Measurements from ENCODE around the gene PRR5.
"Not testable (repeated sequence)": the region's sequence is repeated elsewhere in the genome, so short reads cannot be mapped to it uniquely, and the experiment has no call there.

Gene PRR5

GRCh38 chr22:44701824-44702478 is at the start of gene PRR5:
TSS of gene PRR5 (plus strand) at chr22:44702204. CDS start at chr22:44702475, 271 bp downstream.
- peak; percentile 63 for DNase-seq

GRCh38 chr22:44652866-44653265 is 49.1 kb upstream of the PRR5 start:
- not testable (repeated sequence) for DNase-seq

- no peak for DNase-seq
Measured at GRCh38 chr22:44658311-44658953, 43.6 kb upstream of the PRR5 start.

- DNase-seq: no peak
Measured at GRCh38 chr22:44659140-44659539, 42.9 kb upstream of the PRR5 start.

GRCh38 chr22:44660051-44660830 is 41.8 kb upstream of the PRR5 start:
- DNase-seq: no peak

- DNase-seq: no peak
Measured at GRCh38 chr22:44661070-44661469, 40.9 kb upstream of the PRR5 start.

- DNase-seq: no peak
Measured at GRCh38 chr22:44661659-44662569, 40.1 kb upstream of the PRR5 start.

- no peak for DNase-seq
Measured at GRCh38 chr22:44663256-44663999, 38.6 kb upstream of the PRR5 start.

GRCh38 chr22:44664149-44664548 is 37.9 kb upstream of the PRR5 start:
- no peak for DNase-seq

- no peak for DNase-seq
Measured at GRCh38 chr22:44665115-44665514, 36.9 kb upstream of the PRR5 start.

- no peak for DNase-seq
Measured at GRCh38 chr22:44666207-44666585, 35.8 kb upstream of the PRR5 start.

- no peak for DNase-seq
Measured at GRCh38 chr22:44667276-44667675, 34.7 kb upstream of the PRR5 start.

GRCh38 chr22:44667829-44668189 is 34.2 kb upstream of the PRR5 start:
- DNase-seq: no peak

GRCh38 chr22:44668190-44668885 is 33.7 kb upstream of the PRR5 start:
- DNase-seq: no peak

- DNase-seq: no peak
Measured at GRCh38 chr22:44668886-44669521, 33.0 kb upstream of the PRR5 start.

- no peak for DNase-seq
Measured at GRCh38 chr22:44669561-44669976, 32.4 kb upstream of the PRR5 start.

GRCh38 chr22:44670220-44670988 is 31.6 kb upstream of the PRR5 start:
- no peak for DNase-seq

- no peak for DNase-seq
Measured at GRCh38 chr22:44671742-44672141, 30.3 kb upstream of the PRR5 start.

- DNase-seq: no peak
Measured at GRCh38 chr22:44672632-44673031, 29.4 kb upstream of the PRR5 start.

GRCh38 chr22:44673406-44673805 is 28.6 kb upstream of the PRR5 start:
- DNase-seq: no peak
